HepG2 (cell line): ENCODE data around the gene DIABLO. TPM values are rescaled to one million over a fixed set of nuclear protein-coding genes. Genes with fewer than 3 reads are reported as not detected.

Experiments used
- ATAC-seq: fragments of 200-7000 bp; cut with Tn5 transposase; 3 replicates; pipeline ENCODE4 v1.9.1; 2020; ENCODE audit warnings: mild to moderate bottlenecking, moderate library complexity
- BruUV-seq: library from RNA; stranded (reverse); fragments of 400-500 nt; replicated peaks from 2 replicates; lab custom pipeline; 2021; lab: Mats Ljungman, UMichigan
- CTCF ChIA-PET: fragments of 300-600 bp; formaldehyde crosslinking; extraction: SDS; loops from one replicate; lab custom pipeline; 2021; ENCODE audit warnings: low total read pairs, inconsistent platforms, low intra/inter-chr PET ratio; lab: Yijun Ruan, JAX
- POLR2A ChIA-PET: fragments of 350-600 bp; sonication (Branson Sonifier 250); formaldehyde crosslinking; loops from one replicate; lab custom pipeline; 2020; ENCODE audit warnings: antibody characterized with exemption, inconsistent platforms; lab: Yijun Ruan, JAX
- DNase-seq: peaks from one replicate; pipeline ENCODE4 v3.0.0-alpha.2; 2015; ENCODE audit warnings: low spot score
- FAIRE-seq: peaks from 3 replicates; lab custom pipeline; 2011; peaks lifted over from hg19 to GRCh38; lab: Jason Lieb, UNC
- H2AFZ ChIP-seq: one replicate; pipeline ENCODE4 v1.6.1; 2011; ENCODE audit warnings: low read length, inconsistent platforms
- H3K27ac ChIP-seq: fragments of 300-600 bp; 3 replicates; pipeline ENCODE4 v1.8.0; 2011; ENCODE audit warnings: mixed run types, mild to moderate bottlenecking, mixed read lengths, low read length, inconsistent platforms; ENCODE audit not compliant: insufficient read depth; ENCODE audit errors: extremely low read length
- H3K27me3 ChIP-seq, 2 experiments: fragments of 200-600 bp in 1 of 2; 2 replicates in 1 of 2; 3 replicates in 1 of 2; pipeline versions ENCODE4 v1.6.0 to v1.8.0; 2011; ENCODE audit warnings: low read length in 2 of 2, mild to moderate bottlenecking in 2 of 2, moderate library complexity in 2 of 2, inconsistent platforms in 1 of 2; ENCODE audit not compliant: insufficient read depth in 2 of 2, control insufficient read depth in 1 of 2
- H3K36me3 ChIP-seq, 2 experiments: fragments of 200-600 bp in 1 of 2; replicated peaks in 1 of 2; 2 replicates in 1 of 2; 3 replicates in 1 of 2; pipeline versions ENCODE4 v1.5.1 to v1.8.0; 2011; ENCODE audit warnings: low read length in 2 of 2, inconsistent platforms in 1 of 2; ENCODE audit not compliant: insufficient read depth in 2 of 2, control insufficient read depth in 1 of 2
- H3K4me1 ChIP-seq: 2 replicates; pipeline ENCODE4 v1.5.1; 2012; ENCODE audit warnings: low read length, inconsistent platforms; ENCODE audit not compliant: insufficient read depth
- H3K4me2 ChIP-seq: 2 replicates; pipeline ENCODE4 v1.6.0; 2011; ENCODE audit warnings: low read depth, low read length, inconsistent platforms
- H3K4me3 ChIP-seq, 3 experiments: fragments of 200-600 bp in 1 of 3; sonication (generic), shearing (Covaris generic) in 1 of 3; replicated peaks in 1 of 3; 2 replicates each; pipeline ENCODE4 v1.5.1; 2011 to 2016; ENCODE audit warnings: low read length in 3 of 3, inconsistent platforms in 2 of 3, low read depth in 2 of 3, mild to moderate bottlenecking in 2 of 3, control low read depth in 1 of 3, mixed read lengths in 1 of 3; ENCODE audit not compliant: insufficient read depth in 1 of 3
- H3K79me2 ChIP-seq: one replicate; pipeline ENCODE4 v1.6.1; 2011; ENCODE audit warnings: low read length, inconsistent platforms; ENCODE audit not compliant: insufficient read depth
- H3K9ac ChIP-seq: 2 replicates; pipeline ENCODE4 v1.6.0; 2011; ENCODE audit warnings: mild to moderate bottlenecking, low read depth, low read length, inconsistent platforms; ENCODE audit not compliant: insufficient read depth
- H3K9me3 ChIP-seq: 2 replicates; pipeline ENCODE4 v1.5.1; 2012; ENCODE audit warnings: mild to moderate bottlenecking, low read length
- H4K20me1 ChIP-seq: 2 replicates; pipeline ENCODE4 v1.6.0; 2011; ENCODE audit warnings: inconsistent platforms, mild to moderate bottlenecking, low read length, moderate library complexity; ENCODE audit not compliant: insufficient read depth
- ATF7 ChIP-seq, 2 experiments: fragments of 450-650 bp in 1 of 2; sonication (generic) in 1 of 2; formaldehyde crosslinking in 1 of 2; IDR thresholded peaks; 2 replicates each; pipeline versions ENCODE4 v1.4.0 to v1.6.1; 2016 to 2020; ENCODE audit warnings: antibody characterized with exemption in 1 of 2, mild to moderate bottlenecking in 1 of 2, missing genetic modification reagents in 1 of 2
- CEBPB ChIP-seq: IDR thresholded peaks from 2 replicates; pipeline ENCODE4 v1.6.1; 2011; ENCODE audit warnings: low read depth, low read length, improper control_type of control experiment, borderline replicate concordance
- FOXA1 ChIP-seq, 2 experiments: fragments of 450-650 bp in 1 of 2; sonication (generic) in 1 of 2; formaldehyde crosslinking in 1 of 2; IDR thresholded peaks; 2 replicates each; pipeline versions ENCODE4 v1.4.0 to v1.6.1; 2016 to 2020; ENCODE audit warnings: missing genetic modification reagents in 1 of 2
- NFATC3 ChIP-seq: sonication (generic); formaldehyde crosslinking; IDR thresholded peaks from 2 replicates; pipeline ENCODE4 v1.5.1; 2020; ENCODE audit warnings: mild to moderate bottlenecking, missing genetic modification reagents
- PHF20 ChIP-seq: sonication (generic); formaldehyde crosslinking; IDR thresholded peaks from 2 replicates; pipeline ENCODE4 v1.5.0; 2020; ENCODE audit warnings: mild to moderate bottlenecking, missing genetic modification reagents
- RBAK ChIP-seq: sonication (generic); formaldehyde crosslinking; IDR thresholded peaks from 2 replicates; pipeline ENCODE4 v1.5.1; 2020; ENCODE audit warnings: mild to moderate bottlenecking, missing genetic modification reagents
- RFX5 ChIP-seq: IDR thresholded peaks from 2 replicates; pipeline ENCODE4 v1.6.1; 2011; ENCODE audit warnings: low read depth, low read length, improper control_type of control experiment
- SOX13 ChIP-seq, 3 experiments: fragments of 450-650 bp in 1 of 3; sonication (generic) in 1 of 3; formaldehyde crosslinking in 1 of 3; IDR thresholded peaks in 2 of 3; conservative IDR thresholded peaks in 1 of 3; 2 replicates each; pipeline versions ENCODE4 v1.5.0 to v1.6.1; 2016 to 2020; ENCODE audit warnings: antibody characterized with exemption in 1 of 3, mild to moderate bottlenecking in 1 of 3, missing compliant biosample characterization in 1 of 3, missing genetic modification reagents in 1 of 3, moderate library complexity in 1 of 3
- ZFP36L2 ChIP-seq: sonication (generic); formaldehyde crosslinking; IDR thresholded peaks from 2 replicates; pipeline ENCODE4 v1.4.0; 2020; ENCODE audit warnings: missing genetic modification reagents
- ZFP41 ChIP-seq: sonication (generic); formaldehyde crosslinking; IDR thresholded peaks from 2 replicates; pipeline ENCODE4 v1.4.0; 2020; ENCODE audit warnings: mild to moderate bottlenecking, missing genetic modification reagents, borderline replicate concordance
- ZFP62 ChIP-seq: sonication (generic); formaldehyde crosslinking; IDR thresholded peaks from 2 replicates; pipeline ENCODE4 v1.4.0; 2020; ENCODE audit warnings: missing genetic modification reagents
- ZNF136 ChIP-seq: sonication (generic); formaldehyde crosslinking; IDR thresholded peaks from 2 replicates; pipeline ENCODE4 v1.8.1; 2022; ENCODE audit warnings: low read depth, mild to moderate bottlenecking, moderate library complexity, missing genetic modification reagents
- ZNF589 ChIP-seq: sonication (generic); formaldehyde crosslinking; conservative IDR thresholded peaks from 2 replicates; pipeline ENCODE4 v1.8.0; 2022; ENCODE audit warnings: mild to moderate bottlenecking, moderate library complexity, missing genetic modification reagents
- ZNF749 ChIP-seq: sonication (generic); formaldehyde crosslinking; IDR thresholded peaks from 2 replicates; pipeline ENCODE4 v1.8.0; 2022; ENCODE audit warnings: mild to moderate bottlenecking, missing genetic modification reagents, moderate library complexity, borderline replicate concordance
- ZNF775 ChIP-seq: sonication (generic); formaldehyde crosslinking; IDR thresholded peaks from 2 replicates; pipeline ENCODE4 v1.4.0; 2020; ENCODE audit warnings: missing genetic modification reagents, mild to moderate bottlenecking, moderate library complexity, borderline replicate concordance
- WGBS: methylation state at CpG from one replicate; pipeline ENCODE4 v1.1.6; 2017; ENCODE audit warnings: low lambda C conversion rate; 5-methylcytosine and 5-hydroxymethylcytosine counted together
- in situ Hi-C: cut with HindIII; loops from 2 replicates; pipeline ENCODE4 v1.10.0; 2017; ENCODE audit warnings: low pct_unique_long_range_greater_than_20kb; ENCODE audit not compliant: extremely low pct_ligation_motif_present
- intact Hi-C: fragments of 100-400 bp; cut with micrococcal nuclease; formaldehyde crosslinking; loops from one replicate; pipeline ENCODE4 v1.10.0; 2022; ENCODE audit not compliant: unreplicated experiment
- polyA plus RNA-seq, 8 experiments: library from polyadenylated mRNA; depleted of rRNA in 3 of 8; stranded (reverse) in 7 of 8; unstranded in 1 of 8; fragments of >200 nt; fragmentation: Illumina TruSeq in 4 of 8; extraction: Trizol in 4 of 8; gene quantifications; 2 replicates each; pipeline versions ENCODE4 v1.2.1 to v1.2.3, GENCODE V29; 2011 to 2016; ENCODE audit warnings: low read depth in 4 of 8, missing spikeins in 1 of 8, mixed read lengths in 1 of 8; ENCODE audit not compliant: insufficient read depth in 1 of 8
- total RNA-seq, 5 experiments: library from RNA; depleted of rRNA; stranded (reverse); fragments of >200 nt; fragmentation: Illumina TruSeq; extraction: Trizol; gene quantifications; 2 replicates each; pipeline ENCODE4 v1.2.3, GENCODE V29; 2016; ENCODE audit warnings: low read depth in 1 of 5

The DIABLO gene
- total and polyA plus RNA-seq, 2 of the 13 experiments (the other 11 are each of a cell fraction or from before 2014, with no cell fraction given), result 20.7 to 70.9 TPM

DNA sequence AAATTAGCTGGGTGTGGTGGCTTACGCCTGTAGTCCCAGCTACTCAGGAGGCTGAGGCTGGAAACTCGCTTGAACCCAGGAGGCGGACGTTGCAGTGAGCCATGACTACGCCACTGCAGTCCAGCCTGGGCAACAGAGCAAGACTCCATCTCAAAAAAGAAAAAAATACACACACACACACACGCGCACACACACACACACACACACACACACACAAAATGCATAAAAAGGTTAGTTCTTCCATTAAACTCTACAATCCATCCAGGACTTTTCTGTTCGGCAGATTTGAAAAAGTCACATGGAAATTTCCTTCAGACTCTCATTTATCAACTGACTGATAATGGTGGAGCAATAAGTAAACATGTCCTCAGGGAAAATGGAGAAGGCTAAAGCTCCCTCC, 49.6 kb upstream of the DIABLO start:
- no peak for DNase-seq
- no peak for ATAC-seq
- no peak overlapping the region for H3K4me2 ChIP-seq
- H2AFZ ChIP-seq, result no peak overlapping the region
- no TSS peak for BruUV-seq
- TF ChIP-seq RBAK, result no peak
- TF ChIP-seq SOX13 (IDR thresholded peaks at IDR 0.05), result no peak
- no peak for TF ChIP-seq SOX13 (CRISPR knock-in tag; conservative IDR thresholded peaks at IDR 0.05 in 1 of 2, IDR thresholded peaks at IDR 0.05 in 1 of 2)
- TF ChIP-seq ZFP62 (CRISPR knock-in tag), result no peak
- no peak for TF ChIP-seq ZNF775
- no peak for TF ChIP-seq ZFP41 (CRISPR knock-in tag)
- no peak for TF ChIP-seq CEBPB
- no peak for TF ChIP-seq ZFP36L2 (CRISPR knock-in tag)
- TF ChIP-seq ZNF589 (CRISPR knock-in tag), result no peak
- no peak for TF ChIP-seq PHF20 (CRISPR knock-in tag)
- TF ChIP-seq FOXA1 (IDR thresholded peaks at IDR 0.05), result no peak
- no peak for TF ChIP-seq FOXA1 (CRISPR knock-in tag; IDR thresholded peaks at IDR 0.05)
- no peak for TF ChIP-seq NFATC3 (CRISPR knock-in tag)
- TF ChIP-seq ZNF749, result no peak
- TF ChIP-seq ZNF136 (CRISPR knock-in tag), result no peak
- TF ChIP-seq ATF7 (IDR thresholded peaks at IDR 0.05), result no peak
- no peak for TF ChIP-seq ATF7 (CRISPR knock-in tag; IDR thresholded peaks at IDR 0.05)
- TF ChIP-seq RFX5, result no peak
- 80% methylated on average over 8 of the region's 8 CpGs for whole genome bisulfite sequencing
- peaks cover 6 to 29% of the 10 kb centered on the region in 2 experiments; a peak in 4 of 5 replicates for H3K36me3 ChIP-seq
- H3K27me3 ChIP-seq, result no peaks in the 10 kb centered on the region
- H3K79me2 ChIP-seq, result no peaks in the 10 kb centered on the region
- CTCF ChIA-PET, result no interaction called here
- POLR2A ChIA-PET, result no interaction called here
- intact Hi-C loops (no loop called here), in situ Hi-C loops (no loop called here)
- no peak overlapping the region for H3K4me3 ChIP-seq
- H3K27ac ChIP-seq, result no peak overlapping the region
- H3K9me3 ChIP-seq, result no peaks in the 10 kb centered on the region
- no peak for FAIRE-seq
- H4K20me1 ChIP-seq, result no peaks in the 10 kb centered on the region
- no peaks in the 10 kb centered on the region for H3K4me1 ChIP-seq
- H3K9ac ChIP-seq, result no peak overlapping the region
